Pons (tissue), 1 donor: Measurements from ENCODE around the gene TMED8.
A peak's percentile ranks its signal among the peaks of the same experiment; 100 is the strongest.
"Not testable (repeated sequence)": the region's sequence is repeated elsewhere in the genome, so short reads cannot be mapped to it uniquely, and the experiment has no call there.

ENCODE experiments used
- DNase-seq: peaks from one replicate; pipeline ENCODE4 v3.0.0-alpha.2; 2016; ENCODE audit warnings: low spot score

TMED8 gene

DNA sequence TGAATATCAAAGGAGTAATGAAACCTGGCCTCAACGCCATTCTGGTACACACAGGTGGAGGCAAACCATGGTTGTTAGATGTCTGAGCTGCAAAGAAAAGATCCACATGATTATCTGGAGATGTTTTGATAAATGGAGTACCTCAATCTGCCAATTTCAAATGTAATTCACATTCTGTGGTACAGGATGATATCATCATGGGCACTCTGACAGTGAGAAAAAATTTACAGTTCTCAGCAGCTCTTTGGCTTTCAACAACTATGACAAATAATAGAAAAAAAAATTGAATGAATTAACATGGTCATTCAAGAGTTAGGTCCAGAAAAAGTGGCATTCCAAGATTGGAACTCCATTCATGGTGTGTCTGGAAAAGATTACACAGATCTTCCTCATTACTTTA is 17.3 kb downstream of the TMED8 start:
- DNase-seq: no peak

GRCh38 chr14:77356899-77357298 is 20.0 kb downstream of the TMED8 start:
- DNase-seq: no peak

DNA sequence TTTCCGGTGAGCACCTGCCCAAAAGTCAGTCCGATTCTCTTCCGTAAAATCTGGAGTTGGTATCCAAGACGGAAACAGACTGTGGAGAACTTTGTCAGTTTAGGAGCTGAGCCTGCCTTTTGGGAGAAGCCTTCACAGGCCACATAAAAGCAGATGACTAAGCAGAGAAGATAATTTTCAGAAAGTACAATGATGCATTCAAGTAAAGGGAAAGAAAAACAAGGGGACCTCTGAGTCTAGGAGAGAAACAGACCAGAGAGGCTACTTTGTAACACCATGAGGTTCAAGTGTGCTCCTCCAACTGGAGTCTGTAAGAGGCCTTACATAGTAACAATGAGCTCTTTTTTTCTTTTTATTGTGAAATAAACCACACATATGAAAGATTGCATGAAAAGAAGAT is 21.1 kb downstream of the TMED8 start:
- DNase-seq: no peak

- peak; percentile 92 for DNase-seq
Measured at GRCh38 chr14:77353469-77354141, 23.3 kb downstream of the TMED8 start.

DNA sequence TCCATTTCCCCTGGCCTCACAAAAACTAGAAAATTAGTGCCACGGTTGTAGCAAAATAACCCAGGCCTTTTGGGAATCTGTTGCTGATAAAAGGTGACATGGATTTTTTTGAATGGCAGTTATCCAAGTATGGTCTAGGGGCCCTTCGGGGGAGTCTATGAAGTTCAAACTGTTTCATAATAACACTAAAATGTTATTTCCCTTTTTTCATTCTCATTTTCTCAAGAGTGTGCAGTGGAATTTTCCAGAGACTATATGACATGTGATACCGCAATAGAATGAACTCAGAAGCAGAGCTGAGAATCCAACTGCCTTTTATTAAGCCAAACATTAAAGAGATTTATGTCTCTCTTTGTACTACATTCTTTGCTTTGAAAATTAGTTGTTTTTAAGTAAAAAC is 29.1 kb downstream of the TMED8 start:
- DNase-seq: no peak

GRCh38 chr14:77346495-77346894 is 30.4 kb downstream of the TMED8 start:
- DNase-seq: no peak

- DNase-seq: no peak
Measured at GRCh38 chr14:77344377-77344996, 32.4 kb downstream of the TMED8 start.

GRCh38 chr14:77343662-77344061 is 33.2 kb downstream of the TMED8 start:
- no peak for DNase-seq

DNA sequence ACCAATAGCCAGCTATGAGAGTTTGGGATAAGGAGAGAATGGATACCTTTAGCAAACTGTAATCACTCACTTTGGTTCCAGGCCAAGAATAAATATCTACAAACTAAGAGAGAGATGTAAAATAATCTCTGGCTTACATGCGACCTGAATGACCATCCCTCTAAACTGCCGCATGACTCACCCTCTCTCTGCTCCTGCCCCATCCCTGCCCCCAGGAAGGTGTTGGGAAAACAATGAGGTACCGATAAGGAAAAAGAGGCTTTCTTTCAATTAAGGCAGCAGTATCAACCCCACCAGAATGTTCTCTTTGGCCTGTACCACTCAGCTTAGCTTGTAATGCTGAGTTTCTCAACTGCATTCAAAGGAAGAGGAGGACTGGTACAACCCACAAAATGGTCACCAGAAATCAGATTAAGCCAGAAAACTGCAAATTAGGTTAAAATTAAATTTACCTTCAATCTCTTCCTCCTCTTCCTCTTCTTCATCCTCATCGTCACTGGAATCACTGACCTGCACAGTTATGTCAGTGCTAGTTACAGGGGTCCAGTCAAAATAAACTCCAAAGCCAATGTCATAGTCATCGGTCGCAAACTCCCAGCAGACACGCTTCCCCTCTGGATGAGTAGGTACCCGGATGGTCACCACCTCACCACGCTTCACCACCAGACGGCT is 34.0 kb downstream of the TMED8 start:
- DNase-seq: no peak

GRCh38 chr14:77340389-77340788 is 36.5 kb downstream of the TMED8 start:
- no peak for DNase-seq

DNA sequence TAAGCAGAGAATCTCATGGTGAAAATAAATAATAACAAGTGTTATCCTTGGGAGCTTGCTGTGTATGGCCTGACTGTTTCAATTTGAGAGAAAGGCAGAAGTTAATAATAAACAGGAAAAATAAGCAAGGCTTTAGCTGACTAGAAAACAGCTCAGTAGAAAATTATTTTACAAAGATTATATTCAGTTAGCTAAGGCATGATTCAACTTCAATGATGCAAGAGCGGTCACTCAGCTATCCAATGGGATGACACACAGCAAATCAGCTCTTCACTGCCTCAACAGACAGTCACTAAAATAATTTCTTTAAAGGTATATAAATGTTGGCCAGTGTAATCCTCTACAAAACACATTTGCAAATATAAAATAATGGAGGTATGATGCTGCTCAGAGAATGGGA is 37.5 kb downstream of the TMED8 start:
- no peak for DNase-seq

- no peak for DNase-seq
Measured at GRCh38 chr14:77338302-77338701, 38.6 kb downstream of the TMED8 start.

GRCh38 chr14:77337880-77338279 is 39.0 kb downstream of the TMED8 start:
- no peak for DNase-seq

DNA sequence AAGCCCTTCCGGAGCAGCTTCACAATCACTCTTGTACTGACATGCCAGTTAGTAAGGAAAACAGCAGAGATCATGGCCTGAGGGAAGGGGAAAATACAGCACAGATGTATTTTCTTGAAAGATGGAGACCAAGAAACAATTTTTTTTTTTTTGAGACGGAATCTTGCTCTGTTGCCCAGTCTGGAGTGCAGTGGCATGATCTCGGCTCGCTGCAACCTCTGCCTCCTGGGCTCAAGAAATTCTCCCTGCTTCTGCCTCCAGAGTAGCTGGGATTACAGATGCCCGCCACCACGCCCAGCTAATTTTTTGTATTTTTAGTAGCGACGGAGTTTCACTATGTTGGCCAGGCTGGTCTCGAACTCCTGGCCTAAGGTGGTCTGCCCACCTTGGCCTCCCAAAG is 39.6 kb downstream of the TMED8 start:
- not testable (repeated sequence) for DNase-seq

DNA sequence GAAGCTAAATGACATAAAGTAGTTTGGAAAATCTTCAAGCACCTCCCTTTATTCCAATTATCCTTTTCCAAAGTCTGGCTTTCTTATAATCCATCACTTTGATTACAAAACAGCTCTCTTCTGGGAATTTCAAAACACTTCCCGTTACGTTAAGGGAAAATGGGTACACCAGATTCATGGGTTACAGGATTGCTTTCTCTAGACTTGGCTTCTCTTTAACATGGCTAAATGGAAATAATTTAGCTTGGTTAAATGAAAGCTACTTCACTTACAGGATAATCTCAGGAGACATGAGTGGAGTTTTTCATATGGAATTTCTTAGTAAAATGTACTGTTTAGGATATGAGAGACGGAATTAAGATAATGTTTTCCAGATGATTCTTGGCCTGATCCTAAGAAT is 41.3 kb downstream of the TMED8 start:
- DNase-seq: no peak

GRCh38 chr14:77329872-77330271 is 47.0 kb downstream of the TMED8 start:
- no peak for DNase-seq

DNA sequence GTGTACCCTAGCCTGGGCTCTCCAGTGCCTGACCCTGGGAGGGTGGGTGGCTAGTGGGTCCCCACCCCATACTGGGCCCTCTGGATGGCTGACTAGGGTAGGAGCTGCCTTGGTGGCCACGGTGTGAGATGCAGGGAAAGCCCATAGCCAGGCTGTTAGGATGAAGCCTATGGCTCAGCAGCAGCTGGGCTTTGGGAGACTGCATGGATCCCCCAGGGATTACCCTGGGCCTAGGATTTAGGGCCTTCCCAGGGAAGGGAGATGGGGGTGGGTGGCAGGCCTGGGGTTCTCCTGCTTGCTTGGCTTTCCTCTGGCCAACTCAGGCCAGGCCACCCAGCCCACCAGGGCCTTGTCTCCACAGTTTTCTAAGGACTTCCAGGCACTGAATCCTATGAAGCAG is 49.8 kb downstream of the TMED8 start:
- no peak for DNase-seq

GRCh38 chr14:77325746-77326094 is 51.2 kb downstream of the TMED8 start:
- DNase-seq: no peak

DNA sequence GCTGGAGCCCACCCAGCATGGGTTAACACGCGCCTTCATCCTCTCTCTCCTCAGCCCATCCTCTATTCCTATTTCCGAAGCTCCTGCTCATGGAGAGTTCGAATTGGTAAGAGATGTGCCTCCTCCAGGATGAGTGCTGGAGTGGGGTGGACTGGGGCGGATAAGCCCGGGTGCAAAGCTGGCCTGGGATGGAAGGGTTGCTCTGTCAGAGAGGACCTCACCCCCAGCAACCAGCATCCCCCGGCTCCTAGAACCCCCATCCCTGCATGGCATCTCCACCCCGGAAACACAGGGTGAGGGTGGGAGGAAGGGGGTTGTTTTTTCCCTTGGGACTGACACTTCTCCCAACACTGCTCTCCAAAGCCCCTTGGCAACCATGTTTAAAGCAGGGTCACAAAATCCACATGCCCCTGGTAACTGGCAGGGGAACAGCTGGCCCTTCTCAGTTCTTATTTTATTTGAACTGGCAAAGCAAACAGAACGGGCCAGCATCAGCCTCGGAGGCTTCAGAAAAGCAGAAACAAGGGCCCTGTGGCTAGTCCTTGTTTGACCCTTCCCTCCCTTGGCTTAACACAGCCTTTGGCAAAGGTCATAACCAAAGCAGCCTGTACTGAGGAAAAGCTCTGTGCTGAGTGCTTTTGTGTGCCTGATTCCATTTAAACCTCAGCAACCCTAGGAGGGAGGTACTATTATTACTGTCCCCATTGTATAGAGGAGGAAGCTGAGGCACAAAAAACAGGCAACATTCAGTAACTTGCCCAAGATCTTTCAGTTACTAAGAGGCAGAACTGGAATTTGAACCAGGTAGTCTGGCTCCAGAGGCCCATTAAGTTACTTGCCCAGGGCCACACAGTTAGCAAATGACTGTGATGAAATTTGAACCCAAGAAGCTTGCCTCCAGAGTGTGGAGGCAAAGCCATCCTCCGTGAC is 51.8 kb downstream of the TMED8 start:
- DNase-seq: no peak

- no peak for DNase-seq
Measured at GRCh38 chr14:77324289-77324688, 52.6 kb downstream of the TMED8 start.

GRCh38 chr14:77323571-77323970 is 53.3 kb downstream of the TMED8 start:
- no peak for DNase-seq

DNA sequence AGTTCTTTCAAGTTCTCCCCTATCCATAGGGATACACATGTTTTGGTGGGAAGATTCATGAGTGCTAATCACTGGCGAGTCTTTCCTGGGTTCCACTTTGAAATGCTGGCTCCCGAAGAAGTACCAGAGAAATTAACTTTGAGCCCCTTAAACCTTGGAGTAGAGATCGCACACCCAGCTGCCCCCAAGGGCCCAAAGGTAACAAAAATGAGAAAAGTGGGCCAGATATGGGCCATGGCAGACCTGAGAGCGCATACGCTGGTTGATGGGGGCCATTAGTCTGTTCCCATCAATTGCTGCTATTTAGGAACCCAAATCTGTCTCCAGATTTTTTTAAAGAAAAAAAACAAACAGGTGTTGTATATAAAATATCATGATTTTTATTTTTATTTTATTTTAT is 53.9 kb downstream of the TMED8 start:
- no peak for DNase-seq
